Measurements from ENCODE around the gene RAB7B.

RAB7B gene

DNA sequence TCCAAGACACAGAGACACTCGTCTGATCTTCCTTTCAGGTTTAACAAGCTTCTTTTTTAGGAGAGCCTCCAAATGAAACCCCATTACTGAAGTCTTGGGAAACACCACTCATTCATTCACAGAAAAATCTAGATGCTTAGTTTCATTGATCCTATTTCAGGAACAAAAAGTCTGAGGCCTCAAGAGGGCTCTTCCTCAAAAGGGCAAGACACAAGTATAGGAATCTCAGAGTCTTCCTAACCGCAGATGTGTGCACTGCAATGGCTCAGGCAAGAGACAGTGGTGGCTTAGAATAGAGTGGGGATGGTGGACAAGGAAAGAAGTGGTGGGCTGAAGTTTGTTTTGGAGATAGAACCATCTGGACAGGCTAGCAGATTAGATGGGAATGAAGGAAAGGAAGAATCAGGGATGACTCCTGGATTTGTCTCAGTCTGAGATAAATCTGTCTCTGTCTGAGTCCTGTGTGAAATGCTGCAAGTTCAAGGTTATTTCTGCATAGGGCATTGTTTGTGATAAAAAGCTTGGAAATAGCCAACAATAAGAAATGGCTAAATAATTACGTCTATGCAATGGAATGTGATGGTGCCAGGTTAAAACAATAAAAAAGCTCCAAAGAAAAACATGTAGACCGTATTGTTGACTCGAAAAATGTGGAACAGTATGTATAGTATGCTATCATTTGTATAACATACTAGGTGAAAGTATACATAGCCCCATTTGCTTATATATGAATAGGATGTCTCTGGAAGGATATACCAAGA lies 29.4 kb upstream of the RAB7B start:
- H3K4me3 ChIP-seq (ENCODE audit: low read length): no peak overlapping the region
- DNase-seq (ENCODE audit: low read depth): no peak
- TF ChIP-seq, protein P1, sequence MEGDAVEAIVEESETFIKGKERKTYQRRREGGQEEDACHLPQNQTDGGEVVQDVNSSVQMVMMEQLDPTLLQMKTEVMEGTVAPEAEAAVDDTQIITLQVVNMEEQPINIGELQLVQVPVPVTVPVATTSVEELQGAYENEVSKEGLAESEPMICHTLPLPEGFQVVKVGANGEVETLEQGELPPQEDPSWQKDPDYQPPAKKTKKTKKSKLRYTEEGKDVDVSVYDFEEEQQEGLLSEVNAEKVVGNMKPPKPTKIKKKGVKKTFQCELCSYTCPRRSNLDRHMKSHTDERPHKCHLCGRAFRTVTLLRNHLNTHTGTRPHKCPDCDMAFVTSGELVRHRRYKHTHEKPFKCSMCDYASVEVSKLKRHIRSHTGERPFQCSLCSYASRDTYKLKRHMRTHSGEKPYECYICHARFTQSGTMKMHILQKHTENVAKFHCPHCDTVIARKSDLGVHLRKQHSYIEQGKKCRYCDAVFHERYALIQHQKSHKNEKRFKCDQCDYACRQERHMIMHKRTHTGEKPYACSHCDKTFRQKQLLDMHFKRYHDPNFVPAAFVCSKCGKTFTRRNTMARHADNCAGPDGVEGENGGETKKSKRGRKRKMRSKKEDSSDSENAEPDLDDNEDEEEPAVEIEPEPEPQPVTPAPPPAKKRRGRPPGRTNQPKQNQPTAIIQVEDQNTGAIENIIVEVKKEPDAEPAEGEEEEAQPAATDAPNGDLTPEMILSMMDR (IDR thresholded peaks at IDR 0.05; ENCODE audit: insufficient read depth, low read depth, low read length, missing control alignments): no peak

DNA sequence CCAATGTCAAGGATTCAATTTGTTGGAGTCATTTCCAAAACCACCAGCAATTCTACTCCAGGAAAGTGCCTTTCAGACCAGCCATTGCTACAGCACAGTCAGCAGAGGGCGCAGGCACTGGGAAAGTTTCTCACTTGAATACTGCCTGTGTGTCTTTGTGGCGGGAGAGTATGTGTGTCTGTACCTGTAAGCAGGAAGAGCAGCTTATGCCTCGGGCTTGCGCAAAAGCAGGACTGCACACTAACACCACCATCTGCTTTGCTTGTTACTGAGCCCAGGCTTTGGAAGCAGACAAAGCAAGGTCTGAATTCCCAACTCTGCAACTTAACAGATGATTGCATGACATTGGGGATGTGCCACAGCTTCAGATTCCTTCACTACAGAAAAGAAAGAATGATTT lies 27.5 kb upstream of the RAB7B start:
- TF ChIP-seq, protein P1 (IDR thresholded peaks at IDR 0.05; ENCODE audit: insufficient read depth, low read depth, low read length, missing control alignments): peak; percentile 99
- peak; percentile 95 for DNase-seq (ENCODE audit: low read depth)
- no peak overlapping the region for H3K4me3 ChIP-seq (ENCODE audit: low read length)

DNA sequence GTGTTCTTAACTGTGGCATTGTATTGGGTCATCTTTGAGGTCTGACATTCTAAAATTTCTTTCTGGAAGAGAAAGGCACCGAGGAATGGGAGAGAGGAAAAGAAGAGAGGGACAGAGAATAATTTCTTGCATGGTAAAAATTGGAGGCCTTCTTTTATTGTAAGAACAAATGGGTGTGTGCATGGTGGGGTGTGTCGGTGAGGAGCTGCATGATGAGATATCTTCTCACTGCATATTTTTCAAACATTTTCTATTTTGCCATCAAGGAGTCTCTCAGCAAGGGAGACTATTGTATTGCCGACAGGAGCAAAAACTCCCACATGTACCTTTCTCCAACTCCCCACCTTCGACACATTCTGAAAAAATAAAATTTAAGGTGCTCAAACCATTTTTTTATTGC lies 27.0 kb upstream of the RAB7B start:
- DNase-seq (ENCODE audit: low read depth): no peak
- H3K4me3 ChIP-seq (ENCODE audit: low read length): no peak overlapping the region
- TF ChIP-seq, protein P1 (IDR thresholded peaks at IDR 0.05; ENCODE audit: insufficient read depth, low read depth, low read length, missing control alignments): no peak

DNA sequence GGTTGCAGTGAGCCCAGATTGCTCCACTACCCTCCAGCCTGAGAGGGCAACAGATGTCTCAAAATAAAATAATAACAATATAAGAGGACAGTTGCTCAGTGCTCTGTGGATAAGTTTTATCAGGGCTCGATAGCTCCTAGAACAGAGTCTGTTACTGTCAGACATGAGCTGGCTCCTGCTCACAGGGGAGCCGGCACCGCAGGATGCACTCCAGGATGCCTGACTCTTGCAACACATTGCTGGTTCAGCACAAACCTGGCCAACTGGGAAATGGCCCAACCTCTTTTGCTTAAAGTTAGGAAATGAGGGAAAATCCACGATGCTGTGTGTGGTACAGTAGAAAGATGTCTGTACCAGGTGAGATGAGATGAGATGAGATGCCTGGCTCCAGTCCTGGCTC lies 26.3 kb upstream of the RAB7B start:
- no peak overlapping the region for H3K4me3 ChIP-seq (ENCODE audit: low read length)
- peak; percentile 93 for DNase-seq (ENCODE audit: low read depth)
- TF ChIP-seq, protein P1 (IDR thresholded peaks at IDR 0.05; ENCODE audit: insufficient read depth, low read depth, low read length, missing control alignments): no peak

DNA sequence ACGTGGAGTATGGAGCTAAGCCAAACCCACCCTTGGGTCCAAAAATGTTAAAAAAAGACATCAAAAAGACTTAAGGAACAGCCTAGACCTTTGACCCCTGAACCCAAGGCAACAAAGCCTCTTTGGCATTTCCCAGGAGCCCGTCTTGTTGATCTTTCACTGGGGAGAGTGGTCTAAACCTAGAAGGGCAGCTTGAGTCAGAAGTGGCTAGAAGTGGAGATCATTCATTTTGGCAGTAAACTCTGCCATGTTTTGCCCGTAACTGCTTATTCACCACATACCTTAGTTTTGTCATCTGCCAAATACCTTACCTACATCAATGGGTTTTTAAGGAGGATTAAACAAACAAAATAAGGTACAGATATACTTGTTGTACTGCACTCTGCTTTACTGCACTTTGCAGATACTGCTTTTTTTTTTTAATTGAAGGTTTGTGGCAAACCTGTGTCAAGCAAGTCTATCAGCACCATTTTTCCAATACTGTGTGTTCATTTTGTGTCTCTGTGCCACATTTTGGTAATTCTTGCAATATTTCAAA lies 22.2 kb upstream of the RAB7B start:
- TF ChIP-seq, protein P1 (IDR thresholded peaks at IDR 0.05; ENCODE audit: insufficient read depth, low read depth, low read length, missing control alignments): no peak
- H3K4me3 ChIP-seq (ENCODE audit: low read length): no peak overlapping the region
- DNase-seq (ENCODE audit: low read depth): peak; percentile 59

DNA sequence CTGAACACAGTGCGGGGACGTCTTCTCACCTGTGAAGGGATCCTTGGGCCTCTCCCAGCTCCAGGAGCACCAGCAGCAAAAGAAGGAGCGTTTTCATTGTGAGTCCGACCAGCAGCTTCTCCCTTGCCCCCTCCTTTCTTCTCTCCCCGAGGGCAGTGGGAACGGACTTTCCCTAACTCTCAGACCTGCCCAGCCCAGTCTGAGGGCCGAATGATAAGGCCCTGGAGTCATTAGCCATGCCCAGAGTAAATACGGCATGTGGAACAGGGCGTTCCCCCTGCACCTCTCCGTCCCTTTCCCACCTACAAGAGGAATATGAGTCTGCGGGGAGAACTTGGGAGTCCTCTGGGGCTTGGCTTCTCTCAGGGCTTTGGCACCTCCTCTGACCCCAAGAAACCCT lies 20.5 kb upstream of the RAB7B start, which contains the start of gene CTSE:
TSS of gene CTSE (minus strand) at position 201 of the 400 bp plus-strand sequence. CDS start at position 97, 104 bp downstream.
- TF ChIP-seq, protein P1 (IDR thresholded peaks at IDR 0.05; ENCODE audit: insufficient read depth, low read depth, low read length, missing control alignments): no peak
- H3K4me3 ChIP-seq (ENCODE audit: low read length): no peak within 1 kb of the TSS
- no peak for DNase-seq (ENCODE audit: low read depth)
